BLaER1 (cell line): ENCODE data around the gene COL4A2.

Source experiments
- H3K27ac ChIP-seq: shearing (Covaris generic); formaldehyde crosslinking; 2 replicates; pipeline ENCODE4 v1.8.1; 2022
- H3K27me3 ChIP-seq: shearing (Covaris generic); formaldehyde crosslinking; 2 replicates; pipeline ENCODE4 v1.8.1; 2022
- H3K36me3 ChIP-seq: shearing (Covaris generic); formaldehyde crosslinking; 2 replicates; pipeline ENCODE4 v1.8.1; 2022
- H3K4me1 ChIP-seq: shearing (Covaris generic); formaldehyde crosslinking; 2 replicates; pipeline ENCODE4 v1.8.1; 2022
- H3K4me2 ChIP-seq: shearing (Covaris generic); formaldehyde crosslinking; 2 replicates; pipeline ENCODE4 v1.8.1; 2022
- H3K4me3 ChIP-seq: shearing (Covaris generic); formaldehyde crosslinking; 2 replicates; pipeline ENCODE4 v1.8.1; 2022
- H3K9ac ChIP-seq: shearing (Covaris generic); formaldehyde crosslinking; 2 replicates; pipeline ENCODE4 v1.8.1; 2022
- H3K9me3 ChIP-seq: shearing (Covaris generic); formaldehyde crosslinking; 2 replicates; pipeline ENCODE4 v1.8.1; 2022
- H4K20me1 ChIP-seq: shearing (Covaris generic); formaldehyde crosslinking; 2 replicates; pipeline ENCODE4 v1.8.1; 2022
- Cebpa-rat ChIP-seq: shearing (Covaris generic); IDR thresholded peaks from 2 replicates; pipeline ENCODE4 v1.8.1; 2022

COL4A2 gene

GRCh38 chr13:110271313-110271712 lies 35.8 kb upstream of the COL4A2 start:
- Histone ChIP-seq H3K4me1 (no peaks in the 10 kb centered on the region), H4K20me1 (no peaks in the 10 kb centered on the region), H3K4me2 (no peak overlapping the region), H3K27ac (no peak overlapping the region), H3K9ac (no peak overlapping the region), H3K4me3 (no peak overlapping the region), H3K36me3 (no peaks in the 10 kb centered on the region), H3K9me3 (no peaks in the 10 kb centered on the region), H3K27me3 (no peaks in the 10 kb centered on the region)
- TF ChIP-seq Cebpa-rat, result no peak

GRCh38 chr13:110272227-110272626 lies 34.9 kb upstream of the COL4A2 start:
- Histone ChIP-seq H3K4me2 (no peak overlapping the region), H3K27me3 (no peaks in the 10 kb centered on the region), H3K4me3 (no peak overlapping the region), H4K20me1 (no peaks in the 10 kb centered on the region), H3K4me1 (no peaks in the 10 kb centered on the region), H3K9ac (no peak overlapping the region), H3K36me3 (no peaks in the 10 kb centered on the region), H3K9me3 (no peaks in the 10 kb centered on the region), H3K27ac (no peak overlapping the region)
- no peak for TF ChIP-seq Cebpa-rat

- Histone ChIP-seq H3K27me3 (no peaks in the 10 kb centered on the region), H3K36me3 (no peaks in the 10 kb centered on the region), H3K9ac (no peak overlapping the region), H3K9me3 (no peaks in the 10 kb centered on the region), H3K4me1 (no peaks in the 10 kb centered on the region), H4K20me1 (no peaks in the 10 kb centered on the region), H3K4me3 (no peak overlapping the region), H3K4me2 (no peak overlapping the region), H3K27ac (no peak overlapping the region)
- TF ChIP-seq Cebpa-rat, result no peak
Observed at GRCh38 chr13:110272651-110273050, 34.4 kb upstream of the COL4A2 start.

- no peak overlapping the region for H3K4me3 ChIP-seq
- H3K36me3 ChIP-seq, result no peaks in the 10 kb centered on the region
- TF ChIP-seq Cebpa-rat, result no peak
- no peaks in the 10 kb centered on the region for H4K20me1 ChIP-seq
- no peaks in the 10 kb centered on the region for H3K4me1 ChIP-seq
- no peaks in the 10 kb centered on the region for H3K9me3 ChIP-seq
- no peak overlapping the region for H3K9ac ChIP-seq
- H3K4me2 ChIP-seq, result no peak overlapping the region
- H3K27me3 ChIP-seq, result no peaks in the 10 kb centered on the region
- no peak overlapping the region for H3K27ac ChIP-seq
Observed at GRCh38 chr13:110273254-110273653, 33.8 kb upstream of the COL4A2 start.

- Histone ChIP-seq H3K36me3 (no peaks in the 10 kb centered on the region), H3K9me3 (no peaks in the 10 kb centered on the region), H3K27ac (no peak overlapping the region), H3K4me1 (no peaks in the 10 kb centered on the region), H3K4me3 (no peak overlapping the region), H3K4me2 (no peak overlapping the region), H3K9ac (no peak overlapping the region), H3K27me3 (no peaks in the 10 kb centered on the region), H4K20me1 (no peaks in the 10 kb centered on the region)
- TF ChIP-seq Cebpa-rat, result no peak
Observed at GRCh38 chr13:110274687-110275086, 32.4 kb upstream of the COL4A2 start.

- Histone ChIP-seq H3K27ac (no peak overlapping the region), H3K9ac (no peak overlapping the region), H3K36me3 (no peaks in the 10 kb centered on the region), H3K4me2 (no peak overlapping the region), H3K4me3 (no peak overlapping the region), H3K27me3 (no peaks in the 10 kb centered on the region), H3K4me1 (no peaks in the 10 kb centered on the region), H4K20me1 (no peaks in the 10 kb centered on the region), H3K9me3 (no peaks in the 10 kb centered on the region)
- peak; percentile 56; the same call in 1 of the 2 replicates for TF ChIP-seq Cebpa-rat
Observed at GRCh38 chr13:110275931-110276552, 31.0 kb upstream of the COL4A2 start.

GRCh38 chr13:110276553-110276950 lies 30.5 kb upstream of the COL4A2 start:
- H3K9me3 ChIP-seq, result no peaks in the 10 kb centered on the region
- H3K36me3 ChIP-seq, result no peaks in the 10 kb centered on the region
- no peak overlapping the region for H3K9ac ChIP-seq
- no peaks in the 10 kb centered on the region for H4K20me1 ChIP-seq
- H3K27ac ChIP-seq, result no peak overlapping the region
- no peaks in the 10 kb centered on the region for H3K27me3 ChIP-seq
- H3K4me3 ChIP-seq, result no peak overlapping the region
- TF ChIP-seq Cebpa-rat, result no peak
- no peaks in the 10 kb centered on the region for H3K4me1 ChIP-seq
- no peak overlapping the region for H3K4me2 ChIP-seq

- no peak overlapping the region for H3K4me3 ChIP-seq
- no peak overlapping the region for H3K9ac ChIP-seq
- no peaks in the 10 kb centered on the region for H3K4me1 ChIP-seq
- TF ChIP-seq Cebpa-rat, result no peak
- H3K4me2 ChIP-seq, result no peak overlapping the region
- H3K27me3 ChIP-seq, result no peaks in the 10 kb centered on the region
- no peaks in the 10 kb centered on the region for H3K36me3 ChIP-seq
- no peaks in the 10 kb centered on the region for H3K9me3 ChIP-seq
- H3K27ac ChIP-seq, result no peak overlapping the region
- no peaks in the 10 kb centered on the region for H4K20me1 ChIP-seq
Observed at GRCh38 chr13:110277357-110277975, 29.6 kb upstream of the COL4A2 start.

GRCh38 chr13:110278859-110279258 lies 28.2 kb upstream of the COL4A2 start:
- no peaks in the 10 kb centered on the region for H3K9me3 ChIP-seq
- no peak overlapping the region for H3K4me3 ChIP-seq
- no peak overlapping the region for H3K9ac ChIP-seq
- no peak for TF ChIP-seq Cebpa-rat
- H3K27ac ChIP-seq, result no peak overlapping the region
- no peaks in the 10 kb centered on the region for H3K36me3 ChIP-seq
- no peaks in the 10 kb centered on the region for H3K27me3 ChIP-seq
- H4K20me1 ChIP-seq, result no peaks in the 10 kb centered on the region
- H3K4me2 ChIP-seq, result no peak overlapping the region
- H3K4me1 ChIP-seq, result no peaks in the 10 kb centered on the region

GRCh38 chr13:110279684-110280083 lies 27.4 kb upstream of the COL4A2 start:
- Histone ChIP-seq H3K9ac (no peak overlapping the region), H3K4me2 (no peak overlapping the region), H3K27me3 (no peaks in the 10 kb centered on the region), H3K4me1 (no peaks in the 10 kb centered on the region), H3K36me3 (no peaks in the 10 kb centered on the region), H3K27ac (no peak overlapping the region), H3K4me3 (no peak overlapping the region), H3K9me3 (no peaks in the 10 kb centered on the region), H4K20me1 (no peaks in the 10 kb centered on the region)
- no peak for TF ChIP-seq Cebpa-rat
